Kidney glomerular epithelial cell (primary cell): ENCODE measurements around the gene HOXD8.
A peak's percentile ranks its signal among the peaks of the same experiment; 100 is the strongest.

ENCODE experiments used
- DNase-seq: peaks from one replicate; lab custom pipeline; 2025; lab: John Stamatoyannopoulos, UW

The HOXD8 gene

GRCh38 chr2:176130957-176131847 is 1.7 kb downstream of the HOXD8 start:
- DNase-seq, result no peak

- DNase-seq, result no peak
Measured at GRCh38 chr2:176131848-176132158, 2.3 kb downstream of the HOXD8 start.

GRCh38 chr2:176132205-176133171 is 3.0 kb downstream of the HOXD8 start:
- no peak for DNase-seq

- DNase-seq, result no peak
Measured at GRCh38 chr2:176133389-176133788, 3.9 kb downstream of the HOXD8 start.

GRCh38 chr2:176134035-176134434 is 4.5 kb downstream of the HOXD8 start:
- no peak for DNase-seq

GRCh38 chr2:176135035-176135440 is 5.5 kb downstream of the HOXD8 start:
- DNase-seq, result peak; percentile 49

GRCh38 chr2:176136374-176137251 is 7.1 kb downstream of the HOXD8 start:
- no peak for DNase-seq

GRCh38 chr2:176137252-176137580 is 7.7 kb downstream of the HOXD8 start:
- DNase-seq, result no peak

- no peak for DNase-seq
Measured at GRCh38 chr2:176137906-176138305, 8.4 kb downstream of the HOXD8 start.

- DNase-seq, result peak; percentile 60
Measured at GRCh38 chr2:176138526-176138922, 9.0 kb downstream of the HOXD8 start.

GRCh38 chr2:176138923-176139660 is 9.6 kb downstream of the HOXD8 start:
- DNase-seq, result peak; percentile 58

GRCh38 chr2:176139661-176140512 is 10.4 kb downstream of the HOXD8 start:
- DNase-seq, result peak; percentile 29

- peak; percentile 60 for DNase-seq
Measured at GRCh38 chr2:176140513-176141317, 11.2 kb downstream of the HOXD8 start.

GRCh38 chr2:176142281-176142680 is 12.8 kb downstream of the HOXD8 start:
- DNase-seq, result no peak

GRCh38 chr2:176145085-176145969 is 15.8 kb downstream of the HOXD8 start:
- DNase-seq, result no peak

GRCh38 chr2:176146101-176146500 is 16.6 kb downstream of the HOXD8 start:
- DNase-seq, result no peak

- DNase-seq, result no peak
Measured at GRCh38 chr2:176146645-176147044, 17.1 kb downstream of the HOXD8 start.

GRCh38 chr2:176147210-176147799 is 17.8 kb downstream of the HOXD8 start:
- DNase-seq, result no peak
